Skeletal muscle tissue (tissue), 4 donors: ENCODE results near the gene VAMP1. TPM values are rescaled to one million over a fixed set of nuclear protein-coding genes. Genes with fewer than 3 reads are reported as not detected.
A peak's percentile ranks its signal among the peaks of the same experiment; 100 is the strongest.

Experiments
- H3K27ac ChIP-seq: one replicate; pipeline ENCODE4 v1.7.0; 2013; ENCODE audit warnings: mild to moderate bottlenecking, low read depth, low read length, inconsistent platforms
- H3K27me3 ChIP-seq, 3 donors: one replicate each; pipeline ENCODE4 v1.7.0; 2013; ENCODE audit warnings: low read length in 3 of 3; ENCODE audit not compliant: control insufficient read depth in 3 of 3, insufficient read depth in 3 of 3
- H3K36me3 ChIP-seq, 3 donors: one replicate each; pipeline ENCODE4 v1.7.0; 2013; ENCODE audit warnings: low read length in 3 of 3; ENCODE audit not compliant: control insufficient read depth in 3 of 3, insufficient read depth in 3 of 3
- H3K4me1 ChIP-seq, 3 donors: one replicate each; pipeline ENCODE4 v1.7.0; 2013; ENCODE audit warnings: low read length in 3 of 3, mild to moderate bottlenecking in 3 of 3; ENCODE audit not compliant: control insufficient read depth in 3 of 3, insufficient read depth in 3 of 3
- H3K4me3 ChIP-seq, 3 donors: one replicate each; pipeline ENCODE4 v1.7.0; 2013; ENCODE audit warnings: low read length in 3 of 3
- H3K9ac ChIP-seq, 3 donors: one replicate each; pipeline ENCODE4 v1.7.0; 2013; ENCODE audit warnings: low read length in 3 of 3, mild to moderate bottlenecking in 3 of 3, moderate library complexity in 2 of 3, low read depth in 1 of 3
- H3K9me3 ChIP-seq, 3 donors: one replicate each; pipeline ENCODE4 v1.7.0; 2013; ENCODE audit warnings: low read length in 3 of 3; ENCODE audit not compliant: control insufficient read depth in 3 of 3
- total RNA-seq: library from RNA; depleted of rRNA; stranded (reverse); fragments of >200 nt; gene quantifications from one replicate; pipeline ENCODE4 v1.2.3, GENCODE V29; 2014
- donor health status: Osteomylitis.

The VAMP1 gene
- total RNA-seq, 1 donor from 2014 or later = 2.6 TPM

- Histone ChIP-seq H3K4me1 (peaks cover 17 to 24% (median 18%) of the 10 kb centered on the region in 3 donors), H3K4me3 (no peak overlapping the region), H3K27me3 (no peaks in the 10 kb centered on the region), H3K27ac (no peak overlapping the region), H3K9ac (no peak overlapping the region), H3K36me3 (no peaks in the 10 kb centered on the region), H3K9me3 (no peaks in the 10 kb centered on the region)
These were observed 43.4 kb downstream of the VAMP1 start for GRCh38 chr12:6426882-6427671.

DNA sequence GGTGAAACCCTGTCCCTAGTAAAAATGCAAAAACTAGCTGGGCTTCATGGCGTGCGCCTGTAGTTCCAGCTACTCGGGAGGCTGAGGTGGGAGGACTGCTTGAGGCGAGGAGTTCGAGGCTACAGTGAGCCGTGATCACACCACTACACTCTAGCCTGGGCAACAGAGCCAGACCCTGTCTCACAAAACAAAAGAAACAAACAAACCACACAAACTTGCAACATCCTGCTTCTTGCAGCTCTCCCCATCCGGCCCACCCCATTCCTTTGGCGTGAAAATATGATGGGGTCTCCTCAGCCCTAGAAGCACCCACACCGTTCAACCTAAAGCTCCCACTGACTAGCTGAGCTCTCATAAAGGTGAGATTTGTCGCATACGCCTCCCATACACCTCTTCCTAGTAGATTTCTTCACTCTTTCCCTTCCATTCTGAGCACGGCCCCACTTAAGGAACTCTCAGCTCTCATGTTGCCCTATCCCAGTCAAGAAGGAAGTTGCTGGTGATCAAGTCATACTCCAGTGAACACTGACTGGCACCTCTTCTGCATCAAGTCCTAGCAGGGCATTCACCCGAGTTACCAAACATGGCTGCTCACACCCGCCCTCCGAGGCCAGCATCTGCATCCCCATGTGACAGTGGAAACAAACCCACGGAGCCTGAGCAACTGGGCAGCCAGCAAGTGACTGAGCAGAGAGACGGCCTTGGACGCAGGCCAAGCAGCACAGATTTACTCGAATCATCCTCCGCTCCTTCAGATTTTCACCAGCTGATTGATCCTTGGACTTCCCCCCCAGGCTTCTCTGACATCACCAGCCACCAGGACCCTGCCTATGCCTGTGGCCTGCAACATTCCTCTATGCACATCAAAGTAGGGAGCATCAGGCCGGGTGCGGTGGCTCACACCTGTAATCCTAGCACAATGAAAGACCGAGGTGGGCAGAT is 44.6 kb downstream of the VAMP1 start:
- H3K9ac ChIP-seq = no peak overlapping the region
- H3K27me3 ChIP-seq = no peaks in the 10 kb centered on the region
- H3K36me3 ChIP-seq = no peaks in the 10 kb centered on the region
- no peak overlapping the region for H3K4me3 ChIP-seq
- peaks cover 15 to 19% (median 15%) of the 10 kb centered on the region in 3 donors for H3K4me1 ChIP-seq
- no peaks in the 10 kb centered on the region for H3K9me3 ChIP-seq
- no peak overlapping the region for H3K27ac ChIP-seq

DNA sequence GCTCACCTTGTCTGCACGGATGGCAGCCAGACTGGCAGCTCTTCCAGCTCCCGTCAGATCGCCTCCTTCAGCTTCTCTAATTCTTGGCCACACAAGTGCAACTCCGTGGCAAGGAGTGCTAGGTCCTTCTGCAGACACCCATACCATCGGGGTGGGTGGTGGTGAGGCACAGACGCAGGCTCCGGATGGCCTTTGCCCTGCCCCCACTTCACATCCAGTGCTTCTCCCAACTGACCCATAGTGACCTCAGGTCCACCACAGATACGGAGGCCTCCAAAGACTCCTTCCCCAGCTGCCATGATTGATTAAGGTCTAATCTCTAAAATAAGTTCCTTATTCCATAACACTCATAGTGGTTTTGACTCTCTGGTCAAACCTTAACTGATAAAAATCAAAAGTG is 45.6 kb downstream of the VAMP1 start:
- Histone ChIP-seq H3K9me3 (no peaks in the 10 kb centered on the region), H3K4me1 (peaks cover 5 to 9% (median 6%) of the 10 kb centered on the region in 3 donors), H3K36me3 (no peaks in the 10 kb centered on the region), H3K27me3 (no peaks in the 10 kb centered on the region), H3K9ac (no peak overlapping the region), H3K27ac (no peak overlapping the region), H3K4me3 (no peak overlapping the region)

- no peaks in the 10 kb centered on the region for H3K36me3 ChIP-seq
- H3K4me1 ChIP-seq = peaks cover 5 to 8% (median 6%) of the 10 kb centered on the region in 3 donors
- no peaks in the 10 kb centered on the region for H3K27me3 ChIP-seq
- no peak overlapping the region for H3K27ac ChIP-seq
- no peak overlapping the region for H3K4me3 ChIP-seq
- peak overlapping the region in 1 of 3 donors; percentile 28 for H3K9ac ChIP-seq
- no peaks in the 10 kb centered on the region for H3K9me3 ChIP-seq
These were observed 46.5 kb downstream of the VAMP1 start for GRCh38 chr12:6424008-6424347.

DNA sequence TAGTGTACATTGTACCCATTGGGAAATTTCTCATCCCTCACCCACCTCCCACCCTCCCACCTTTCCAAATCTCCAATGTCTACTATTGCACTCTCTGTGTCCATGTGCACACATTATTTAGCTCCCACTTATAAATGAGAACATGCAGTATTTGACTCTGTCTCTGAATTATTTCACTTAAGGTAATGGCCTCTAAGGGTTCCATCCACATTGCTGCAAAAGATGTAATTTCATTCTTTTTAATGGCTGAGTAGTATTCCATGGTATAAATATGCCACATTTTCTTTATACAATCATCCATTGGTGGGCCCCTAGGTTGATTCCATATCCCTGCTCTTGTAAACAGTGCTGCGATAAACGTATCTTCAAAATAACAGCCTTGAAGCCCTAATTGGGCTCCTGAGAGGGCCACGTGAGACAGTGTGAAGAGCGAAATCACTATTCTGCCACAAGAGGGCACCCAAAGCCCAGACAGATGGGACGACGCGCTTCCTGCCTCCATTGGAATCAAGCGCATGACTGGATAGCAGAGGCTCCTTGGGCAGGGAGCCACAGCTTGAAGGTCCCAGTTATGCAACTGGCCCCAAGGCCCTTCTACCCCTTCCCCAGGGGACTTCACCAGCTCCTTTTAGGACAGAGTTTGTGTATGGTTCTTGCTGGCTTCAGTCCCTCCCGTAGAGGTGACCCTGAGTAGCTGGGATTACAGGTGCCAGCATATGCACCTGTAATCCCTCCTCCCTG is 47.0 kb downstream of the VAMP1 start:
- H3K27ac ChIP-seq = no peak overlapping the region

DNA sequence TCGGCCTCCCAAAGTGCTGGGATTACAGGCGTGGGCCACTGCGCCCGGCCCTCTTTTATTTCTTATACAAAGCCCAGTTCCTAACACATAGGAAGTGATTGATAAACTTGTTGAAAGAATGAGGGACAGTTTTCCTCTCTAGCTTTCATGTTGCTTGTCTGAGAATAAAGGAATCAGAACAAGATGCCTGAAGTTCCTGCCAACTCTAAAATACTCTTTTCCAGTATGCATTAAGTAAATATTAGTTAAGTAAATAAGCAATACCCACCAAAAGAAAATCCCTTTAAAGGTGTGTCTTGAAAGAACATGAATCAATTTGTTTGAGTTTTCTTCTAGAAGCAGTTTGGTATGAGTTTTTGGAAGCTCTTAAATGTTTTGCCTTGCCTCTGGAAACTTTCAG is 50.1 kb downstream of the VAMP1 start:
- H3K4me3 ChIP-seq = no peak overlapping the region
- H3K27ac ChIP-seq = no peak overlapping the region

More for the DNA sequence above, 47.0 kb downstream of the VAMP1 start:
- Histone ChIP-seq H3K27me3 (no peaks in the 10 kb centered on the region), H3K9me3 (no peaks in the 10 kb centered on the region), H3K36me3 (no peaks in the 10 kb centered on the region), H3K4me3 (no peak overlapping the region), H3K4me1 (peaks cover 5 to 8% (median 6%) of the 10 kb centered on the region in 3 donors), H3K9ac (peak overlapping the region in 1 of 3 donors; percentile 28)

DNA sequence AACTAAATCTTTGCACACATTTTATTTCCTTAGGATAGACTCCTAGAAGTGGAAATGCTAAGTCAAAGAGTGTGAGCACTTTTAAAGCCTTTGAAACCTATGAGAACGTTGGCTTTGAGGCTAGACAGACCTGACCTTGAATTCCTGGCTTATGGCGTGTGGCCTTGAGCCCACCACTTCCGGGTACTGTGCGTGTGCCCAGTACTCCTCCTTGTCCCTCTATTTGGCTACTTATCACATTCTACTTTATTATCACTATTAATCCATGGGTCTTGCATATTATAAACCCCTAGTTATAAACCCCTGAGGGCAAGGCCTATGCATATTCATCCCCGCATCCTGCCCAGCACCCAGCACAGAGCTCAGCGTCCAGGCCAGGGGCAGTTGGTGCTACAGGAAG is 51.7 kb downstream of the VAMP1 start:
- Histone ChIP-seq H3K4me1 (peaks cover 2 to 5% (median 3%) of the 10 kb centered on the region in 3 donors), H3K9ac (no peak overlapping the region), H3K27me3 (no peaks in the 10 kb centered on the region), H3K36me3 (peaks cover 0 to 3% (median 0%) of the 10 kb centered on the region in 3 donors), H3K4me3 (no peak overlapping the region), H3K27ac (no peak overlapping the region), H3K9me3 (no peaks in the 10 kb centered on the region)

More for the DNA sequence above, 50.1 kb downstream of the VAMP1 start:
- Histone ChIP-seq H3K4me1 (peaks cover 5 to 8% (median 6%) of the 10 kb centered on the region in 3 donors), H3K36me3 (peaks cover 0 to 3% (median 0%) of the 10 kb centered on the region in 3 donors), H3K9me3 (no peaks in the 10 kb centered on the region), H3K27me3 (no peaks in the 10 kb centered on the region), H3K9ac (no peak overlapping the region)

GRCh38 chr12:6416596-6416995 is 53.9 kb downstream of the VAMP1 start:
- Histone ChIP-seq H3K27ac (no peak overlapping the region), H3K36me3 (peaks cover 0 to 3% (median 0%) of the 10 kb centered on the region in 3 donors), H3K4me3 (no peak overlapping the region), H3K9ac (no peak overlapping the region), H3K9me3 (no peaks in the 10 kb centered on the region), H3K27me3 (no peaks in the 10 kb centered on the region), H3K4me1 (no peaks in the 10 kb centered on the region)
